B cell (primary cell): Measurements from ENCODE around the gene ARID1A. TPM values are rescaled to one million over a fixed set of nuclear protein-coding genes. Genes with fewer than 3 reads are reported as not detected.

Source experiments
- ATAC-seq: fragments of 200-7000 bp; cut with Tn5 transposase; one replicate; pipeline ENCODE4 v1.10.0; 2021; ENCODE audit warnings: low read depth, mild to moderate bottlenecking, moderate number of reproducible peaks, moderate library complexity
- CTCF ChIA-PET: fragments of 350-600 bp; sonication (Branson Sonifier 250); formaldehyde crosslinking; loops from one replicate; lab custom pipeline; 2021; ENCODE audit warnings: antibody characterized with exemption, inconsistent platforms; lab: Charles Lee
- POLR2A ChIA-PET: fragments of 350-600 bp; sonication (Branson Sonifier 250); formaldehyde crosslinking; loops from one replicate; lab custom pipeline; 2021; ENCODE audit warnings: antibody characterized with exemption; lab: Charles Lee
- DNase-seq: peaks from one replicate; pipeline ENCODE4 v3.0.0; 2013
- H2AFZ ChIP-seq: 2 replicates; pipeline ENCODE4 v1.6.1; 2012; ENCODE audit warnings: mild to moderate bottlenecking, low read depth, low read length; ENCODE audit not compliant: insufficient read depth, poor library complexity, severe bottlenecking
- H3K27ac ChIP-seq, 2 donors: 1 replicate in 1 of 2; 2 replicates in 1 of 2; pipeline ENCODE4 v1.5.1; 2012 to 2013; ENCODE audit warnings: low read length in 2 of 2, mild to moderate bottlenecking in 2 of 2, moderate library complexity in 1 of 2
- H3K27me3 ChIP-seq, 4 experiments: fragments of 200-600 bp in 1 of 4; sonication (generic) in 1 of 4; replicated peaks in 1 of 4; 1 replicate in 2 of 4; 2 replicates in 2 of 4; pipeline versions ENCODE4 v1.6.1 to v1.7.0; 2013 to 2016; ENCODE audit warnings: low read length in 3 of 4, mild to moderate bottlenecking in 2 of 4, mixed read lengths in 1 of 4, moderate library complexity in 1 of 4; ENCODE audit not compliant: insufficient read depth in 4 of 4, control insufficient read depth in 3 of 4; ENCODE audit errors: control extremely low read depth in 1 of 4
- H3K36me3 ChIP-seq, 2 experiments: replicated peaks in 1 of 2; 1 replicate in 1 of 2; 2 replicates in 1 of 2; pipeline versions ENCODE4 v1.6.1 to v1.7.1; 2013; ENCODE audit warnings: low read length in 1 of 2; ENCODE audit not compliant: insufficient read depth in 2 of 2, control insufficient read depth in 1 of 2; ENCODE audit errors: control extremely low read depth in 1 of 2, extremely low read depth in 1 of 2
- H3K4me1 ChIP-seq, 2 donors: fragments of 200-600 bp in 1 of 2; sonication (generic) in 1 of 2; 1 replicate in 1 of 2; 2 replicates in 1 of 2; pipeline versions ENCODE4 v1.5.1 to v1.6.1; 2013 to 2017; ENCODE audit warnings: low read length in 2 of 2; ENCODE audit not compliant: control insufficient read depth in 2 of 2, insufficient read depth in 2 of 2
- H3K4me2 ChIP-seq: replicated peaks from 2 replicates; pipeline ENCODE3; 2012; ENCODE audit warnings: mild to moderate bottlenecking, low read depth, low read length; ENCODE audit not compliant: poor library complexity, severe bottlenecking
- H3K4me3 ChIP-seq, 5 experiments: fragments of 200-600 bp in 1 of 5; sonication (generic) in 1 of 5; 1 replicate in 3 of 5; 2 replicates in 2 of 5; pipeline versions ENCODE4 v1.5.1 to v1.7.0; 2011 to 2016; ENCODE audit warnings: low read length in 4 of 5, mild to moderate bottlenecking in 4 of 5, low read depth in 2 of 5, control low read depth in 1 of 5, moderate library complexity in 1 of 5; ENCODE audit not compliant: insufficient read depth in 1 of 5; ENCODE audit errors: control extremely low read depth in 1 of 5, extremely low read depth in 1 of 5
- H3K79me2 ChIP-seq: fragments of 200-600 bp; sonication (generic); one replicate; pipeline ENCODE4 v1.6.0; 2016; ENCODE audit warnings: low read length; ENCODE audit not compliant: control insufficient read depth, insufficient read depth
- H3K9ac ChIP-seq: fragments of 200-600 bp; sonication (generic); 2 replicates; pipeline ENCODE4 v1.6.1; 2017; ENCODE audit warnings: mild to moderate bottlenecking, low read length, moderate library complexity
- H3K9me3 ChIP-seq, 3 donors: one replicate each; pipeline versions ENCODE4 v1.6.1 to v1.7.1; 2013; ENCODE audit warnings: low read length in 2 of 3; ENCODE audit not compliant: control insufficient read depth in 2 of 3, insufficient read depth in 1 of 3; ENCODE audit errors: control extremely low read depth in 1 of 3
- H4K20me1 ChIP-seq: 2 replicates; pipeline ENCODE4 v1.6.0; 2012; ENCODE audit warnings: mild to moderate bottlenecking, low read length; ENCODE audit not compliant: insufficient read depth, control insufficient read depth, poor library complexity, severe bottlenecking
- H3K27ac Mint-ChIP-seq: one replicate; pipeline ENCODE4 v1.8.0; 2021; ENCODE audit warnings: mixed read lengths
- H3K27me3 Mint-ChIP-seq: one replicate; pipeline ENCODE4 v1.8.0; 2021; ENCODE audit warnings: mixed read lengths
- H3K4me1 Mint-ChIP-seq: one replicate; pipeline ENCODE4 v1.8.0; 2021; ENCODE audit warnings: mixed read lengths
- H3K4me3 Mint-ChIP-seq: one replicate; pipeline ENCODE4 v1.8.0; 2021; ENCODE audit warnings: mixed read lengths
- H3K9me3 Mint-ChIP-seq: one replicate; pipeline ENCODE4 v1.8.0; 2022; ENCODE audit warnings: mixed read lengths; ENCODE audit not compliant: insufficient read depth
- EZH2 ChIP-seq: IDR thresholded peaks from 2 replicates; pipeline ENCODE4 v1.6.1; 2012; ENCODE audit warnings: borderline replicate concordance, low read depth, mild to moderate bottlenecking, moderate library complexity, low read length; ENCODE audit not compliant: insufficient read depth, poor library complexity, severe bottlenecking
- WGBS: methylation state at CpG from one replicate; pipeline ENCODE4 v1.1.5; 2013; ENCODE audit warnings: missing lambda C conversion rate; ENCODE audit not compliant: insufficient coverage; 5-methylcytosine and 5-hydroxymethylcytosine counted together
- intact Hi-C: fragments of 100-400 bp; cut with micrococcal nuclease; formaldehyde crosslinking; loops from one replicate; pipeline ENCODE4 v1.10.0; 2022
- polyA plus RNA-seq: library from polyadenylated mRNA; depleted of rRNA; stranded (reverse); fragments of >200 nt; gene quantifications from 2 replicates; pipeline ENCODE4 v1.2.3, GENCODE V29; 2012
- total RNA-seq, 2 donors: library from RNA; stranded (reverse); fragments of 120-200 nt in 1 of 2; gene quantifications; 1 replicate in 1 of 2; 2 replicates in 1 of 2; pipeline versions ENCODE4 v1.2.3 to v1.2.4, GENCODE V29; 2013 to 2022
- TF ChIP-seq, protein P1 (sequence below): fragments of 200-600 bp; IDR thresholded peaks from one replicate; pipeline ENCODE4 v1.8.0; 2022; ENCODE audit warnings: antibody characterized with exemption, mild to moderate bottlenecking

ARID1A gene
- total and polyA plus RNA-seq, 2 donors (not counting 1 experiment from before 2014, with no cell fraction given), result 80.7 to 150 TPM

DNA sequence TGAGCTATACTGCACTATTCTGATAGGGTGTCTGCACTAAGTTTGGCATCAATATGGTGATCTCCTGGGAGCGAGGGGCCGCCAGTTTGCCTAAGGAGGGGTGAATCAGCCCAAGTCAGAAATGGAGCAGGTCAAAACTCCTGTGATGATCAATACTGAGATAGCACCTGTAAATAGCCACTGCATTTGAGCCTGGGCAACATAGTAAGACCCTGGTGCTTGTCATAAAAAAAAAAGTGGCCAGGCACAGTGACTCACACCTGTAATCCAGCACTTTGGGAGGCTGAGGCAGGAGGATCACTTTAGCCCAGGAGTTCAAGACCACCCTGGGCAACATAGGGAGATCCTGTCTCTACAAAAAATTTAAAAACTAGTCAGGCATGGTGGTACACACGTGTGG lies 119.1 kb downstream of the ARID1A start:
- no peak overlapping the region for H3K4me3 Mint-ChIP-seq
- H3K9ac ChIP-seq, result no peak overlapping the region
- no peaks in the 10 kb centered on the region for H3K9me3 Mint-ChIP-seq
- DNase-seq (no peak), ATAC-seq (no peak)
- H3K4me3 ChIP-seq, result no peak overlapping the region
- intact Hi-C loops, result no loop called here
- no peak overlapping the region for H3K27ac Mint-ChIP-seq
- H3K27ac ChIP-seq, result no peak overlapping the region
- peaks cover 7% of the 10 kb centered on the region for H3K79me2 ChIP-seq
- H3K4me2 ChIP-seq, result no peak overlapping the region
- POLR2A ChIA-PET, result no interaction called here
- H3K27me3 Mint-ChIP-seq, result peaks cover 3% of the 10 kb centered on the region
- H3K9me3 ChIP-seq, result no peaks in the 10 kb centered on the region
- WGBS, result 89% methylated on average over 3 of the region's 3 CpGs
- TF ChIP-seq EZH2, result no peak
- TF ChIP-seq, protein P1, sequence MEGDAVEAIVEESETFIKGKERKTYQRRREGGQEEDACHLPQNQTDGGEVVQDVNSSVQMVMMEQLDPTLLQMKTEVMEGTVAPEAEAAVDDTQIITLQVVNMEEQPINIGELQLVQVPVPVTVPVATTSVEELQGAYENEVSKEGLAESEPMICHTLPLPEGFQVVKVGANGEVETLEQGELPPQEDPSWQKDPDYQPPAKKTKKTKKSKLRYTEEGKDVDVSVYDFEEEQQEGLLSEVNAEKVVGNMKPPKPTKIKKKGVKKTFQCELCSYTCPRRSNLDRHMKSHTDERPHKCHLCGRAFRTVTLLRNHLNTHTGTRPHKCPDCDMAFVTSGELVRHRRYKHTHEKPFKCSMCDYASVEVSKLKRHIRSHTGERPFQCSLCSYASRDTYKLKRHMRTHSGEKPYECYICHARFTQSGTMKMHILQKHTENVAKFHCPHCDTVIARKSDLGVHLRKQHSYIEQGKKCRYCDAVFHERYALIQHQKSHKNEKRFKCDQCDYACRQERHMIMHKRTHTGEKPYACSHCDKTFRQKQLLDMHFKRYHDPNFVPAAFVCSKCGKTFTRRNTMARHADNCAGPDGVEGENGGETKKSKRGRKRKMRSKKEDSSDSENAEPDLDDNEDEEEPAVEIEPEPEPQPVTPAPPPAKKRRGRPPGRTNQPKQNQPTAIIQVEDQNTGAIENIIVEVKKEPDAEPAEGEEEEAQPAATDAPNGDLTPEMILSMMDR, result no peak
- H2AFZ ChIP-seq, result no peak overlapping the region
- H3K4me1 ChIP-seq, result peaks cover 0 to 1% of the 10 kb centered on the region in 2 donors
- H4K20me1 ChIP-seq, result peaks cover 1% of the 10 kb centered on the region
- H3K4me1 Mint-ChIP-seq, result peaks cover 3% of the 10 kb centered on the region
- CTCF ChIA-PET, result interaction anchor here (1.2 to 2.4 kb wide), 2 partner anchors 20 to 238 kb away, joined by 7 to 12 read pairs; no protein-coding TSS in a partner anchor
- H3K36me3 ChIP-seq, result no peaks in the 10 kb centered on the region
- peaks cover 0 to 10% (median 1%) of the 10 kb centered on the region in 4 experiments for H3K27me3 ChIP-seq

DNA sequence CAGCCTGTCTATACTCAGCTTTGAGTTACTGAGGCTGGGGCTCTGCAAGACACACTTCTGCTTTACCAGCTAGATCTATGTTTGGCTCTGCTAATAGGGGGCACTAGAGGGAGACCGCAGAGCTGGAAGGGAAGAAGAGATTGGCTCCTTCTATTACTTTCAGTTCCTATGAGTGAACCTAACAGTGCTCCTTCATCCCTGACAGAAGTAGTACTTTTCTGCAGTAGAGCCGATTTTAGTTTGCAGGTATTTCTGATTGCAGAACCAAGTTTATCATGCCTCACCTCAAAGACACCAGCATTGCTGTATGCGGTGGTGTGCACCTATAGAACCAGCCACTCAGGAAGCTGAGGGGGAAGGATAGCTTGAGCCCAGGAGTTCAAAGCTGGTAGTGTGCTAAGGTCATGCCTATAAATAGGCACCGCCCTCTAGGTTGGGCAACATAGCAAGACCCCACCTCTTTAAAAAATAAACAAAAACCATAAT lies 125.0 kb downstream of the ARID1A start:
- Mint-ChIP-seq H3K9me3 (no peaks in the 10 kb centered on the region), H3K27me3 (peaks cover 10% of the 10 kb centered on the region), H3K4me1 (peaks cover 21% of the 10 kb centered on the region), H3K4me3 (peak overlapping the region; percentile 81), H3K27ac (peak overlapping the region; percentile 87)
- Histone ChIP-seq H3K36me3 (no peaks in the 10 kb centered on the region), H3K27ac (peak overlapping the region in 1 of 2 donors; percentile 46), H2AFZ (no peak overlapping the region), H3K4me1 (peaks cover 21 to 29% of the 10 kb centered on the region in 2 donors), H3K4me2 (peak overlapping the region; percentile 62), H3K27me3 (peaks cover 0 to 21% (median 5%) of the 10 kb centered on the region in 4 experiments), H3K9ac (no peak overlapping the region), H3K9me3 (no peaks in the 10 kb centered on the region), H4K20me1 (peaks cover 11% of the 10 kb centered on the region), H3K4me3 (peak overlapping the region in 1 of 5 experiments; percentile 8), H3K79me2 (peaks cover 20% of the 10 kb centered on the region)
- 29% methylated on average over 2 of the region's 4 CpGs for WGBS
- ATAC-seq (peak; percentile 100), DNase-seq (peak; percentile 91)
- intact Hi-C loops, result loop anchor here (1.0 to 2.0 kb wide), 5 partner anchors 11 to 58 kb away; no protein-coding TSS in a partner anchor
- ChIA-PET POLR2A (interaction anchor here (0.5 to 1.9 kb wide), 6 partner anchors 10 to 216 kb away, joined by 3 to 14 read pairs (median 6); no protein-coding TSS in a partner anchor), CTCF (interaction anchor here (0.6 to 8.2 kb wide), 24 partner anchors 9 to 320 kb away, joined by 3 to 153 read pairs (median 4); partner anchors contain the start of genes GPN2 and PIGV)
- no peak for TF ChIP-seq EZH2
- TF ChIP-seq, protein P1, result peak; percentile 73
